ENCODE results near the gene PTBP2.
"Not testable (repeated sequence)": the region's sequence is repeated elsewhere in the genome, so short reads cannot be mapped to it uniquely, and the experiment has no call there.

PTBP2 gene

GRCh38 chr1:96752394-96752793 lies 30.8 kb downstream of the PTBP2 start:
- H3K27me3 ChIP-seq (ENCODE audit: insufficient read depth, low read length, poor library complexity, severe bottlenecking) = no peaks in the 10 kb centered on the region
- no peaks in the 10 kb centered on the region for H3K9me3 ChIP-seq (ENCODE audit: insufficient read depth, low read depth, low read length)
- H3K36me3 ChIP-seq (ENCODE audit: insufficient read depth, low read length) = peaks cover 75% of the 10 kb centered on the region
- H2AFZ ChIP-seq (ENCODE audit: low read length) = no peak overlapping the region
- peaks cover 83% of the 10 kb centered on the region for H3K79me2 ChIP-seq (ENCODE audit: insufficient read depth, low read length)
- no peak overlapping the region for H3K9ac ChIP-seq (ENCODE audit: low read depth, low read length, poor library complexity, severe bottlenecking)
- H3K9me2 ChIP-seq (replicated peaks; ENCODE audit: low read depth, low read length) = no peaks in the 10 kb centered on the region
- peaks cover 81% of the 10 kb centered on the region for H4K20me1 ChIP-seq (ENCODE audit: insufficient read depth, low read length, poor library complexity, severe bottlenecking)
- TF ChIP-seq CTCF (conservative IDR thresholded peaks at IDR 0.05; ENCODE audit: low read length) (no peak), EZH2phosphoT487 (IDR thresholded peaks at IDR 0.05; ENCODE audit: borderline replicate concordance) (no peak)
- no peaks in the 10 kb centered on the region for H3F3A ChIP-seq (ENCODE audit: low read depth)
- H3K4me1 ChIP-seq (ENCODE audit: insufficient read depth, low read length, poor library complexity, severe bottlenecking) = peaks cover 9% of the 10 kb centered on the region
- H3K4me3 ChIP-seq (ENCODE audit: low read length, poor library complexity, severe bottlenecking) = no peak overlapping the region
- no peak overlapping the region for H3K4me2 ChIP-seq (ENCODE audit: low read depth, low read length, poor library complexity, severe bottlenecking)

GRCh38 chr1:96756789-96757188 lies 35.2 kb downstream of the PTBP2 start:
- peaks cover 3% of the 10 kb centered on the region; the same call in 1 of the 2 replicates for H3K9me3 ChIP-seq (ENCODE audit: insufficient read depth, low read depth, low read length)
- H3K9me2 ChIP-seq (replicated peaks; ENCODE audit: low read depth, low read length) = no peaks in the 10 kb centered on the region
- no peak overlapping the region for H2AFZ ChIP-seq (ENCODE audit: low read length)
- no peak overlapping the region for H3K4me2 ChIP-seq (ENCODE audit: low read depth, low read length, poor library complexity, severe bottlenecking)
- H3F3A ChIP-seq (ENCODE audit: low read depth) = no peaks in the 10 kb centered on the region
- no peak overlapping the region for H3K4me3 ChIP-seq (ENCODE audit: low read length, poor library complexity, severe bottlenecking)
- H3K79me2 ChIP-seq (ENCODE audit: insufficient read depth, low read length) = peaks cover 70% of the 10 kb centered on the region
- H3K27me3 ChIP-seq (ENCODE audit: insufficient read depth, low read length, poor library complexity, severe bottlenecking) = no peaks in the 10 kb centered on the region
- peaks cover 55% of the 10 kb centered on the region for H4K20me1 ChIP-seq (ENCODE audit: insufficient read depth, low read length, poor library complexity, severe bottlenecking)
- TF ChIP-seq CTCF (conservative IDR thresholded peaks at IDR 0.05; ENCODE audit: low read length) (peak; percentile 24), EZH2phosphoT487 (IDR thresholded peaks at IDR 0.05; ENCODE audit: borderline replicate concordance) (no peak)
- peaks cover 94% of the 10 kb centered on the region for H3K36me3 ChIP-seq (ENCODE audit: insufficient read depth, low read length)
- no peaks in the 10 kb centered on the region for H3K4me1 ChIP-seq (ENCODE audit: insufficient read depth, low read length, poor library complexity, severe bottlenecking)
- H3K9ac ChIP-seq (ENCODE audit: low read depth, low read length, poor library complexity, severe bottlenecking) = no peak overlapping the region

- H2AFZ ChIP-seq (ENCODE audit: low read length); H3K4me3 ChIP-seq (ENCODE audit: low read length, poor library complexity, severe bottlenecking); H3K9ac ChIP-seq (ENCODE audit: low read depth, low read length, poor library complexity, severe bottlenecking); H3K9me2 ChIP-seq (replicated peaks; ENCODE audit: low read depth, low read length); H3K27me3 ChIP-seq (ENCODE audit: insufficient read depth, low read length, poor library complexity, severe bottlenecking); H3K4me1 ChIP-seq (ENCODE audit: insufficient read depth, low read length, poor library complexity, severe bottlenecking); H3K4me2 ChIP-seq (ENCODE audit: low read depth, low read length, poor library complexity, severe bottlenecking); H3F3A ChIP-seq (ENCODE audit: low read depth); H3K9me3 ChIP-seq (ENCODE audit: insufficient read depth, low read depth, low read length): not testable (repeated sequence)
- peaks cover 47% of the 10 kb centered on the region for H3K36me3 ChIP-seq (ENCODE audit: insufficient read depth, low read length)
- H3K79me2 ChIP-seq (ENCODE audit: insufficient read depth, low read length) = peaks cover 65% of the 10 kb centered on the region
- peaks cover 50% of the 10 kb centered on the region for H4K20me1 ChIP-seq (ENCODE audit: insufficient read depth, low read length, poor library complexity, severe bottlenecking)
Measured at GRCh38 chr1:96762586-96762985, 41.0 kb downstream of the PTBP2 start.

GRCh38 chr1:96763514-96763913 lies 41.9 kb downstream of the PTBP2 start:
- no peaks in the 10 kb centered on the region for H3K4me1 ChIP-seq (ENCODE audit: insufficient read depth, low read length, poor library complexity, severe bottlenecking)
- peaks cover 3% of the 10 kb centered on the region; the same call in 1 of the 2 replicates for H3K9me3 ChIP-seq (ENCODE audit: insufficient read depth, low read depth, low read length)
- no peak overlapping the region for H2AFZ ChIP-seq (ENCODE audit: low read length)
- peaks cover 70% of the 10 kb centered on the region for H3K79me2 ChIP-seq (ENCODE audit: insufficient read depth, low read length)
- no peaks in the 10 kb centered on the region for H3F3A ChIP-seq (ENCODE audit: low read depth)
- no peaks in the 10 kb centered on the region for H3K27me3 ChIP-seq (ENCODE audit: insufficient read depth, low read length, poor library complexity, severe bottlenecking)
- H4K20me1 ChIP-seq (ENCODE audit: insufficient read depth, low read length, poor library complexity, severe bottlenecking) = peaks cover 55% of the 10 kb centered on the region
- no peaks in the 10 kb centered on the region for H3K9me2 ChIP-seq (replicated peaks; ENCODE audit: low read depth, low read length)
- no peak overlapping the region for H3K9ac ChIP-seq (ENCODE audit: low read depth, low read length, poor library complexity, severe bottlenecking)
- H3K4me2 ChIP-seq (ENCODE audit: low read depth, low read length, poor library complexity, severe bottlenecking) = no peak overlapping the region
- H3K36me3 ChIP-seq (ENCODE audit: insufficient read depth, low read length) = peaks cover 38% of the 10 kb centered on the region
- no peak overlapping the region for H3K4me3 ChIP-seq (ENCODE audit: low read length, poor library complexity, severe bottlenecking)
- TF ChIP-seq CTCF (conservative IDR thresholded peaks at IDR 0.05; ENCODE audit: low read length) (no peak), EZH2phosphoT487 (IDR thresholded peaks at IDR 0.05; ENCODE audit: borderline replicate concordance) (no peak)

Data from Loucy (cell line).